GM13976 (cell line): Measurements from ENCODE around the gene FTO.
"Not testable (repeated sequence)": the region's sequence is repeated elsewhere in the genome, so short reads cannot be mapped to it uniquely, and the experiment has no call there.

Source experiments
- DNase-seq: peaks from one replicate; pipeline ENCODE4 v3.0.0; 2012; ENCODE audit warnings: low spot score
- in situ Hi-C: fragments of 300-500 bp; cut with MboI; formaldehyde crosslinking; loops from one replicate; pipeline ENCODE4 v1.12.0; 2022; ENCODE audit warnings: low sequenced_read_pairs, mixed read lengths, inconsistent platforms; ENCODE audit not compliant: unreplicated experiment
- TF ChIP-seq, protein P1 (sequence below): IDR thresholded peaks from 2 replicates; pipeline ENCODE4 v1.5.1; 2012; ENCODE audit warnings: borderline replicate concordance, mild to moderate bottlenecking; ENCODE audit not compliant: insufficient read depth; ENCODE audit errors: extremely low read depth, missing control alignments, control extremely low read depth

The FTO gene

DNA sequence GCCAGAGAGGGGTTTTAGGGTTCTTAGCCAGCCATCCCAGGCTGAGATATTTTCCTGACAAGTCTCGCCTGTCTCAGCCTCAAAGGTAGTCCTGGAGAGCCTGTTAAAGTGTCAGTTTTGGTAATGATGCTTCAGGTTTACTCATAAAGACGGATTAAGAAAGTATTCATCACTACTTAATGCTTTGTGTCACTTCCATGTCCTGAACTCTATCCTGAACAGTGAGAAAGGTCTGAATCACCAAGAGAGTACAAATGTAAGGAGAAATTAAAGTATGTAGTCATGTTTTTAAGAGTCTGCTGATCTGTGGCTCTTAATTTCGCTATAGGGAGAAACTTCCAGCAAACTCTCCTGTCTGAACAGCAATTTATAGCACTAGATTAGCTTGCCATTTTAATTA lies 14.3 kb upstream of the FTO start:
- in situ Hi-C loops = no loop called here
- no peak for DNase-seq
- TF ChIP-seq, protein P1, sequence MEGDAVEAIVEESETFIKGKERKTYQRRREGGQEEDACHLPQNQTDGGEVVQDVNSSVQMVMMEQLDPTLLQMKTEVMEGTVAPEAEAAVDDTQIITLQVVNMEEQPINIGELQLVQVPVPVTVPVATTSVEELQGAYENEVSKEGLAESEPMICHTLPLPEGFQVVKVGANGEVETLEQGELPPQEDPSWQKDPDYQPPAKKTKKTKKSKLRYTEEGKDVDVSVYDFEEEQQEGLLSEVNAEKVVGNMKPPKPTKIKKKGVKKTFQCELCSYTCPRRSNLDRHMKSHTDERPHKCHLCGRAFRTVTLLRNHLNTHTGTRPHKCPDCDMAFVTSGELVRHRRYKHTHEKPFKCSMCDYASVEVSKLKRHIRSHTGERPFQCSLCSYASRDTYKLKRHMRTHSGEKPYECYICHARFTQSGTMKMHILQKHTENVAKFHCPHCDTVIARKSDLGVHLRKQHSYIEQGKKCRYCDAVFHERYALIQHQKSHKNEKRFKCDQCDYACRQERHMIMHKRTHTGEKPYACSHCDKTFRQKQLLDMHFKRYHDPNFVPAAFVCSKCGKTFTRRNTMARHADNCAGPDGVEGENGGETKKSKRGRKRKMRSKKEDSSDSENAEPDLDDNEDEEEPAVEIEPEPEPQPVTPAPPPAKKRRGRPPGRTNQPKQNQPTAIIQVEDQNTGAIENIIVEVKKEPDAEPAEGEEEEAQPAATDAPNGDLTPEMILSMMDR = no peak

DNA sequence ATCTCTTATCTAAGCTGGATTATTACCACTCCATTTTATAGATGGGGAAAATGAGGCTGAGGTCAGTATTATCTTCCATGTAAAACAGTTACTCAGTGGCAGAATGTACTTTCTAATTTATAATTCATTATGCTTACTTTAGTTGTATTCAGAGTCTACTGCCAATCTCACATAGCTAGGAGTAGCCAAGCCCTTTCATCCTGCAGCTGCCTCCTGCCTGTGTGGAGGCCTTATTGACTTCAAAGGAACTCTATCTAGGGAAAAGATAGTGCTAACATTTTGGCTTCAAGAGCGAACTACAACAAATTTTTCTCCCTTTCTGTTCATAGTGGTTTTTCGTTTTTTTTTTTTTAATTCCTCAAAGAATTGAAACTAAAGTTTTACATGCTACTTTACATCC lies 13.2 kb upstream of the FTO start:
- TF ChIP-seq, protein P1 = no peak
- DNase-seq = no peak

DNA sequence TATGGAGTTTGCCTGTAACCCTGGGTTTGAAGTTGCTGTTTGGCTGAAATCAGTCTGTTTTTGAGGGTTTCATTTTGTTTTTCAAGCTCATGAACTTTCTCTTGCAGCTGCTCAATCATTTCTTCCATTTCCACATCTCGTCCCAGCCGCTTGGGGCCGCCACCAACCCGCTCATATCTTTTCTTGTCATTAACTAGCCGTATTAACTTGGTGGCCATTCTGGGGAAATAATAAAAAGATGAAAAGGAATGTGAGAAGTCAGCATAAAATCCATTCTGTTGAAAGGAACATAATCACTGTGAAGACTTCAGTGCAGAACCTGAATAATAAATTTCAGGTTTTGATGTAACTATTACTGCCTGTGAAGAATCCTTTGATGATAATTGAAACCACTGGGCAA lies 11.8 kb upstream of the FTO start:
- in situ Hi-C loops = no loop called here
- TF ChIP-seq, protein P1 = no peak
- no peak for DNase-seq

More for the DNA sequence above, 13.2 kb upstream of the FTO start:
- in situ Hi-C loops = no loop called here

DNA sequence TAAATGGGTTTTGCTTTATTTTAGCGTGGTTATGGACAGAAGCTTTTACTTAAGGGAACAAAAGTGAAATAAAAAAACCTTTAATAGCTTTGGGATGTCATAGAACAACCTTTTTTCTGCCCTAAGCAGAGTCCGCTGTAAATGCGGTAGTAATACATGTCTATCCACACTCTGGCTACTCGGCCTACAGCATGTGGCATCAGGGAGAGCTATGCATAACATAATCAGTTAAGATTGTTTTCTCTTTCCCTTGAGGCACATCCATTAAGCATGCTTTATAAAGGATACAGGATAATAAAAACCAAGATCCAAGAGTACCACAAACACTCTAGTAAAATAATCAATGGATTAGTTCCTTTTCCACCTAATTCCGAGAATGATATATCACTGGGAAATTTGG lies 10.6 kb upstream of the FTO start:
- TF ChIP-seq, protein P1 = no peak
- in situ Hi-C loops = no loop called here
- DNase-seq = no peak

DNA sequence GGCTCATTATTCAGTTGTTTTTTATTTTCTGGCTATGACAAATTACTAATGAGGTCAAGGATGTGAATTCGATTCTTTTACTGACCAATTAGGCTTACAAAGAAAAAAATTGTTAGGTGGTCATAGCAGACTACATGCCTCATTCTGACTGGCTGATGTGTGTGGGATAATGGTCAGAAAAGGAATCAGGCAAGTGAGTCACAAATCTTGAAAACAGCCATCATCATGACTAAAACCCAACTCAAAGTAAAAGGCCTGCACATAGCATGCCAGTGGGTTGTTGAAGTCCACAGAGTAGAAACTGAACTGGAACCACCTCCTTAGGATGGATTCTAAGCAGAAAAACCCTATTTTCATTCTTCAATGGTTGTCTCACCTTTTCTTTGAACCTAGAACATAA lies 8.9 kb upstream of the FTO start:
- in situ Hi-C loops = no loop called here
- DNase-seq = no peak
- TF ChIP-seq, protein P1 = no peak

DNA sequence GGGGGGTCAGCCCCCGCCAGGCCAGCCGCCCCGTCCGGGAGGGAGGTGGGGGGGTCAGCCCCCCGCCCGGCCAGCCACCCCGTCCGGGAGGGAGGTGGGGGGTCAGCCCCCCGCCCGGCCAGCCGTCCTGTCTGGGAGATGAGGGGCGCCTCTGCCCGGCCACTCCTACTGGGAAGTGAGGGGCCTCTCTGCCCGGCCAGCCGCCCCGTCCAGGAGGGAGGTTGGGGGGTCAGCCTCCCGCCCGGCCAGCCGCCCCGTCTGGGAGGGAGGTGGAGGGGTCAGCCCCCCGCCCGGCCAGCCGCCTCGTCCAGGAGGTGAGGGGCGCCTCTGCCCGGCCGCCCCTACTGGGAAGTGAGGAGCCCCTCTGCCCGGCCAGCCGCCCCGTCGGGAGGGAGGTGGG lies 5.7 kb upstream of the FTO start:
- in situ Hi-C loops, DNase-seq: not testable (repeated sequence)

DNA sequence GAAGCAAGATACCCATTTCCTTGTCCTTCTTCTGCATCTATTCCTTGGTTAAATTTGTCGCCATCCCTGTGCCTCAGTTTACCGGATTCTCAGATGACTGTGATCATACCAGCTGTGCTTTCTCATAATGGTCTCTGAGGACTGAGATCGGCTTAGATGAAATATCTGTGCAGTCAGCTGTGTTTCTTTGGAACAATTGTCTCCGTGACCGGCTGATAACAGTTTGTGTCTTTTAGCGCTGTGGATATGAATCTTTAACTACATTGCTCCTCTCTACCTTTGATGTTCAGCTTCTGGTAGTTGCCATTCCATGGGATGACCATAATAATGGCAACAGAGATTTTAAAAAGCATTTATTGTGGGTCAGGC lies 473 bp downstream of the FTO start:
- DNase-seq = no peak
- TF ChIP-seq, protein P1 = no peak

More for the DNA sequence above, 473 bp downstream of the FTO start:
- in situ Hi-C loops = no loop called here
